ENCODE results near the gene ADNP. TPM values are rescaled to one million over a fixed set of nuclear protein-coding genes. Genes with fewer than 3 reads are reported as not detected.

ADNP gene
- polyA plus RNA-seq, 3 donors: 11.2 to 22.7 (median 17.7) TPM

DNA sequence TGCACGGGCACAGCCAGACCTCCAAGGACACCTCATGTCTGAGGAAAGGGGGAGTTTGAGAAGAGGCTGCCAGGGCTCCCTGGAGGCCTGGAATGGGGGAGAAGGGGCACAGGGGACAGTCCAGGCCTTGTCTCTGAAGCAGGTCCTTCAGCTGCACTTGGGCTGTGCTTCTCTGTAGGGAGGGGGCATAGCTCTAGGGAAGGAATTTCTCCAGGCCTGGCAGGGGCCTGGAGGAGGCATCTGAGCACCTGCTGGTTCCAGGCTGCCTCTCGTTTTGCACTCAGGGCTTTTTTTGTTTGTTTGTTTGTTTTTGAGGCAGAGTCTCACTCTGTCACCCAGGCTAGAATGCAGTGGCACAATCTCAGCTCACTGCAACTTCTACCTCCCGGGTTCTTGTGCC, 68.7 kb downstream of the ADNP start:
- WGBS, 3 donors: 61 to 64% (median 64%) methylated on average over 3 of the region's 3 CpGs
- H3K27ac ChIP-seq (ENCODE audit: low read depth, low read length): no peak overlapping the region

DNA sequence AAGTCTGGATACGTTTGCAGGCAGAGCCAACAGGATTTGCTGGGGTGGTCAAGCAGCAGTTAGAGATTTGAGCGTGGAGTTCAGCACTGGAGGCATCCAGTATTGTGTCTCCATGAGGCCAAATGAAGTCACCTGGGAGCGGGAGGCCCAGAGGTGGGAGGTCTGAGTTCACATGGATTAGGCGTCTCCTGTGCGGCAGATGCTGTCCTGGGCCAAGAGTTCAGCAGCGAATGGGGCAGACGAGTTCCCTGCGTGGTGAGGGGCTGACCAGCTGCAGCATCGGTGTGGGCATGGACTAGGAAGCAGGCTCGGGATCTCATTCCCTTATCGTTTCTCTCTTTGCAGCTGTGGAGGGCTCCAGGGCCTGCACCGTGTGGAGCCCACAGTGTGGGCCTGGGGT, 70.2 kb downstream of the ADNP start:
- H3K27ac ChIP-seq (ENCODE audit: low read depth, low read length): no peak overlapping the region
- 63 to 82% (median 80%) methylated on average over 12 of the region's 12 CpGs for whole genome bisulfite sequencing, 3 donors

DNA sequence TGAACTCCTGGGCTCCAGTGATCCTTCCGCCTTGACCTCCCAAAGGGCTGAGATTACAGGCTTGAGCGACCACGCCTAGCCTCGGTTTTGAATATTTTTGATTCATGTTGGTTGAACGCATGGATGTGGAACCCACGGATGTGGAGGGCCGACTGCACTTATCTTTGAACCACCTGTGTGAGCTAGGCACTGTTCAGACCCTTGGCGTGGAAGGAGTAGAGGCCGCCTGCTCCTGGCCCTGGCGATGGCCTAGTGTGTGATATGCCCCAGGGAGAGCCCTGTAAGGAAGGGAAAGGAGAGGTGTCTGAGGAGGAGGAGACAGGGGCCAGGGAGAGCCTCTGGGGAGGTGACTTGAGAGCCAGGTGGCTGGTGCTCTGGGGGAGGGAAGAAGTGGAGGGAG, 72.1 kb downstream of the ADNP start:
- no peak overlapping the region for H3K27ac ChIP-seq (ENCODE audit: low read depth, low read length)
- WGBS, 3 donors: 94 to 95% (median 94%) methylated on average over 10 of the region's 10 CpGs

DNA sequence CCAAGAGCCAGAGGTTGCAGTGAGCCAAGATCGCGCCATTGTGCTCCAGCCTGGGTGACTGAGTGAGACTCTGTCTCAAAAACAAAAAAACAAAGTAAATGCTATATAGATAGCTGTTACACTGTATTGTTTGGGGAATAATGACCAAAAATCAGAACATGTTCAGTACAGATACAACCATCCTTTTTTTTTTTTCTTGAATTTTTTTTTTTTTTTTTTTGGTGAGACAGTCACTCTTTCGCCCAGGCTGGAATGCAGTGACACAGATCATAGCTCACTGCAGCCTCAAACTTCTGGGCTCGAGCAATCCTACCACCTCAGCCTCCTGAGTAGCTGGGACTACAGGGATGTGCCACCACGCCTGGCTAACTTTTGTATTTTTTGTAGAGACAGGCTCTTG, 72.7 kb downstream of the ADNP start:
- 91 to 97% (median 92%) methylated on average over 5 of the region's 5 CpGs for WGBS, 3 donors

DNA sequence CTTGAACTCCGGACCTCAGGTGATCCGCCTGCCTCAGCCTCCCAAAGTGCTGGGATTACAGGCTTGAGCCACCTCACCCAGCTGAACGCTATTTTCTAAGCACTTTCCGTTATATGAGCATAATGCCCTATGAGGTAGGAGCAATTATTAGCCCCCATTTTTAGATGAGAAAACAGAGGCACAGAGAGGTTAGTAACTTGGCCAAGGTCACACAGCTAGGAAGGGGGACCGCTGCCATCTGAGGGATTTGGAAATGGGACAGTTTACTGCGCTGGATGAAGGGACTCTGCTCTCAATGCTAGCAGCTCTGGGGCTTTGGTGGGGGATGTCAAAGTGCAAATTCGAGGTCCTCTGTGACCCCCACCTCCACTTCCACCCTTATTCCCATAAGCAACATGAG, 73.9 kb downstream of the ADNP start:
- H3K27ac ChIP-seq (ENCODE audit: low read depth, low read length): no peak overlapping the region
- 90 to 94% (median 93%) methylated on average over 7 of the region's 7 CpGs for WGBS, 3 donors

More for the DNA sequence above, 72.7 kb downstream of the ADNP start:
- no peak overlapping the region for H3K27ac ChIP-seq (ENCODE audit: low read depth, low read length)

DNA sequence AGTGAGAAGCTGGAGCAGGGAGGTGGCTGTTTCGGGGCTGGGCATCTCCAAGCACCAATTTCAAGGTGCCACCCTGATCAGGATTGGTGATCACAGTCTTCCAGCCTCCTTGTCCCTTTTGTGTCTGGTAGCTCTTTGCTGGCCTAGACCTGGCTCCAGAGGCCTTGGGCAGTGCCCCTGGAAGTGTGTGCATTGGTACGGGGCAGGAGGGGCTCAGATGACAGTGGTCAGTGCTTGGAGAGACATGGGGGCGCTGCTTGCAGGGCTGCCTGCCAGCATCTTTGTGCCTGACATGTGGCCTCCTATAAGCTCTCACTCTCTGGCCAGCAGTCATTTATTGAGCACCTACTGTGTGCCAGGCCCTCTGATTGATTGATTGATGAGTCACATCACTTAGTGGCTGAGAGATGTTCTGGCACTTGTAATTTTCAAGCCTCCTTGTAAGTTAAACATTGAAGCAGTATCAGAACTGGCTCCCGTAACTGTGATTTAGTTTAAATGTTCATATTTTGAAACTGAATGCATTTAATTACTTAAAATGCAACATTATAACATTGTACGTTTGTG, 74.7 kb downstream of the ADNP start:
- H3K27ac ChIP-seq (ENCODE audit: low read depth, low read length): no peak overlapping the region
- 75 to 85% (median 80%) methylated on average over 5 of the region's 5 CpGs for WGBS, 3 donors

DNA sequence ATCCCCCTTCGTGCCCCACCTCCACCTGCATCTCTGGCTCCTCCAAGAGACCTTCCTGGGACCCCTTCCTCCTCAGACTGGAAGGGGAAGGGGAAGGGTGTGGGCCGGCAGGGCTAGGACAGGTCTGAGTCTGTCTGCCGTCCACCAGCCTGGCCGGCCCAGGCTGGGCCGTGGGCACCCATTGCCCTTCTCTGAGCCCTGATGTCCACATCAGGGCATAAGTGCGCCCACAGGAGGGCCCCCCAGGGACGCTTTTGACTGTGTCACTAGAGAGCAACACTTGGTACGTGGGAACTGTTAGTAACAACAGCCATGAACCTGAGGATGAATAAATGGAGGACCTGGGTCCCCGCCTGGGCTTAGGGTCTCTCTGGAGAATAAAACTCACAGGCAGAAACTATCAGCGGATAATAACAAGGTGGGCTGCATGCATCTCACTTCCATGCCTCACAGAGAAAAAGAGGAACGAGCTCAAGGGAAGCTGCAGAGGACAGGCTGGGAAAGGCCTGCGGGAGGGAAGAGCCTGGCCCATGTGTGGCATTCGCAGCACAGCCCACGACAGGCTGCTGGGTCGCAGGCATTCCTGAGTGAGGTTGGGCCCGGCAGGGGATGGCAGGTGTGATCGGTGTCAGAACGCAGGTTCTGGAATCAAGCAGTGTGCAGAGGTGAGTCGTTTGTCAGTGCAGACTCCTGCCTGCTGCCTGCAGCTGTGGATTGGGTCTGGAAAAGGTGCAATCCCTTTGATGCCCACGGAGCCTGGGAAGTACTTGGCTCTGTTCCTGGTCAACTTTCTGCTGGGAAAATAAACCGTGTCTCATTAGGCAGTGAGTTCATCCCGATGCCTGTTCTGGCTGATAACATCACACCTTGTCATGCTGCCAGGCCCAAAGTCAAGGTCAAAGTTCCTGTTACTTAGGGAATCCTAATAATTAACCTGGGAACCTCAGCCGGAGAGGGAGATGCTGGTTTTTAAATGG, 75.5 kb downstream of the ADNP start:
- 50 to 68% (median 66%) methylated on average over 23 of the region's 23 CpGs for WGBS, 3 donors
- H3K27ac ChIP-seq (ENCODE audit: low read depth, low read length): no peak overlapping the region

DNA sequence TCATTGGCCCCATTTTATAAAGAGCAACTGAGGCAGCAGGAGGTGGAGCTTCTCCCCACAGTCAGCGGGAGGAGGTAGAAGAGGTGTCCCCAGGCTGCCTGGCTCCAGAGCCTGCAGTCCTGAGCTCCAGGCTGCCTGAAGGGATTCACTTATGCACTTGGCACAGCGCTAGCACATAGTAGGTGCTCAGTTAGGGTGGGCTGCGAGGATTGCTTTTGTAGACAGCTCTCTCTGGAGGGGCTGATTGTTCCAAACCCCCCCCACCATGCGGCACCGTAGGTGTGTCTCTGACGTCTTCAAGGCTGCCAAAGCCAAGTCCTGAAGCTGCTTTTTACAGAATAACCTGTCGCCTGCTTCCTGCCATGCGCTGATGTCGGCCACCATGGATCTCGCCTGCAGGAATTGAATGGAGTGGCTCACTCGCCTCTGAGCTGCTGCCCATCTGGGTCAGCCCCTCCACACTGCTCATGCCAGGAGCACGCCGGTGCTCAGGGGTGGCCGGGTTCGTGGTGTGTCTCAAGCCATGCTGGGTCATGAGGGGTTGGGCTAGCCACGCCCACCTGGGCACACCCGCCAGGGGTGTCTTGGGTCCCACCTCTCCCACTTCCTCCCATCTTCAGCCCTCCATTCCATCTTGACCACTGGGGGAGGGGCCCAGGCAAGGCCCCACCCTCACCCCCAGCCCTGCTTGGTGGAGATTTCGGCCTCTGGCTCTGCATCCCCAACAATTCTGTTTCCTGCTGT, 76.6 kb downstream of the ADNP start:
- no peak overlapping the region for H3K27ac ChIP-seq (ENCODE audit: low read depth, low read length)
- 68 to 87% (median 86%) methylated on average over 18 of the region's 18 CpGs for WGBS, 3 donors

DNA sequence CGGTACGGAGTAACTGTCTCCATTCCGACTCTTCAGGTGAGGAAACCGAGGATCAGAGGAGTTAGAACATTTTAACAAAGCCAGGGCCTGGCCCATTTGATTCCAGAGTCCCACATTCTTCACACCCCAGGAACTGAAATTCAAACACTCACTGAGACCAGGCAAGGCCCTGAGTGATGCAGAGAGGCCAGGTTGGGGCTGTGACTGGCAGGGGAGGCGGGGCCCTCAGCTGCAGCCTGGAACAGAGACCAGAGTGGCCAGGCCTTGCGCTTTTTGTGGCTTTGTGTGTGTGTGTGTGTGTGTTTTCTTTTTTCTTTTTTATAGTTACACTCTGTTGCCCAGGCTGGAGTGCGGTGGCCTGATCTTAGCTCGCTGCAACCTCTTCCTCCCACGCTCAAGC, 79.2 kb downstream of the ADNP start:
- WGBS, 3 donors: 95 to 98% (median 95%) methylated on average over 9 of the region's 9 CpGs
- no peak overlapping the region for H3K27ac ChIP-seq (ENCODE audit: low read depth, low read length)

DNA sequence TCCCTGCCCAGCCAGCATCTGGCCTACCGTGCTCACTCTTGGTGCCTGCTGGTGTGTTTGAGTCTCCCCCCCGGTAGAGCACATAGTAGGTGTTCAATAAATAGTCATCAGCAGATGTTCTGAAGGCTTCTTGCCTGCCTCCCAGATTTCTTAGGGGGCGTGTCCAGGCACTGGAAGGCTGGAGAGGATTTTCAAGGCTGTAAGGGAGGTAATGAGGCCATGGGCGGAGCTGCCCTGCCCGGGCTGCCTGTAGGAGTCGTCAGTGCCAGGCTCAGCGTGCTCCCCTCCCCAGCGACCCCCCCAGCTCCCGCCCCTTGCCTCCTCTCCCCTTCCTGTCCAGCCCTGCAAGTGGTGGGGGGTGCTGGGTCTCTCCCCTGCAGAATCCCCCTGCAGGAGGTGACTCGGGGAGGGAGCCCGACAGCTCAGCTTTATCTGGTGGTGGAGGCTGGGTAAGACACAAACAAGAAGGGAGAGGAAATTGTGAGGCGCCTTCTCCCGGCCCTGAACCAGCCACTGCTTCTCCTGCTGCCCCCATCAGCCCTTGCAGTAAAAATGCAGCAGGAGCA, 80.4 kb downstream of the ADNP start:
- H3K27ac ChIP-seq (ENCODE audit: low read depth, low read length): no peak overlapping the region
- 41 to 45% (median 42%) methylated on average over 12 to 13 of the region's 13 CpGs for WGBS, 3 donors

DNA sequence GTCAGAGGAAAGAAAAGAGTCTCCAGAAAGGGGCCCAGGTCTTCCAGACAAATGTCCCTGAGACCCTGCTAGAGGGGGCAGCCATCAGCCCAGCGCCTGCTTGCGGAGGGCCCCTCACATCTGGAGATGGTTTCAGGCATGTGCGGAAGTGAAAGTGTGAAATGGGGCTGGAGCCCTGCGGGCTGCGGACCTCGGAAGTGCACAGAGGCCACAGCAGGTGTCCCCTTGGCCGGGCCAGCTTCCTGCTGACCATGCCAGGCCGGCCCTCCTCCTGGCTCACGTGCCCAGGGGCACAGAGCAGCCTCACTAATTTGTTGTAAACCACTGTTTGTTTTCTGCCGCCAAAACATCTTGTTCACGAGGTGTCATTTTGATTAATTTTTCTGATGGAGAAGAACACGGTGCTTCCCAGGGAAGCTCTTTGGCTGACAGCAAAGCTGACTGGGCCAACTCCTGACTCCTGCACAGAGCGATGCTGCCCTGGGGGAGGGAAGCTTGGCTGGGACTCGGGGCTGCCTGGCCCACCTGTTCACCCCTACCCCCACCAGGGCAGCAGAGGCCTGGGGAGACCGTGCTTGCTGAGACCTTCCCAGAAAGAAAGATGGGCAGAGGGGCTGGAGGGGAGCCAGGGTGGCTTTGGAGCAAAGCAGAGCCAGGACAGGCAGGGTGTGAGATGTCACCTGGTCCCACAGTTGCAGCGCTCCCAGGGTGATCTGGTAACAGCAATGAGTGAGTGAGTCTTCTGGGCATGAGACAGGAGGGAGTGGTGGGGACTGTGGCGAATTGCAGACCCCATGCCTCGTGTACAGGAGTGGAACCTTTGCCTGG, 82.2 kb downstream of the ADNP start:
- 31 to 44% (median 37%) methylated on average over 18 of the region's 18 CpGs for WGBS, 3 donors
- no peak overlapping the region for H3K27ac ChIP-seq (ENCODE audit: low read depth, low read length)

DNA sequence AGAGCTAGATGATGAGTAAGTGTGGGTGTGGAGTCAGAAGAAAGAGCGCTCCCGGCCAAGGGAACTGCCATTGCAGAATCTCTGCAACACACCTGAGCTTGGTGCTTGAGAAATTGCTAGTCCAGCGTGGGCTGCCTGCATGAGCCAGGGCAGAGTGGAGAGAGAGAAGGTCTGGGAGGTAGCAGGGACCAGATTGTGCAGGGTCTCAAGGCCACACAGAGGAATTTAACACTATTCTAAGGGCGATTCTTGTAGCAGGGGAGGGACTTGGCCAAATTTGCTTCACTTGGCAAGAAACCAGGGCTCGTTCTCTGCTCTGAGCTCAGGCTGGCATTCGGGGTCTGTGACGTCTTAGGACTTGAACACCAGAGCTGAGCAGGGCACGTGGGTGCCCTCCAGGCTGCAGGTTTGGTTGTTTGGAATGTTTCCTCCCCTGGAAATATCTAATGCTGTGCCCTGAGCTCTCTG, 82.9 kb downstream of the ADNP start:
- 32 to 42% (median 41%) methylated on average over 8 of the region's 8 CpGs for WGBS, 3 donors
- no peak overlapping the region for H3K27ac ChIP-seq (ENCODE audit: low read depth, low read length)

DNA sequence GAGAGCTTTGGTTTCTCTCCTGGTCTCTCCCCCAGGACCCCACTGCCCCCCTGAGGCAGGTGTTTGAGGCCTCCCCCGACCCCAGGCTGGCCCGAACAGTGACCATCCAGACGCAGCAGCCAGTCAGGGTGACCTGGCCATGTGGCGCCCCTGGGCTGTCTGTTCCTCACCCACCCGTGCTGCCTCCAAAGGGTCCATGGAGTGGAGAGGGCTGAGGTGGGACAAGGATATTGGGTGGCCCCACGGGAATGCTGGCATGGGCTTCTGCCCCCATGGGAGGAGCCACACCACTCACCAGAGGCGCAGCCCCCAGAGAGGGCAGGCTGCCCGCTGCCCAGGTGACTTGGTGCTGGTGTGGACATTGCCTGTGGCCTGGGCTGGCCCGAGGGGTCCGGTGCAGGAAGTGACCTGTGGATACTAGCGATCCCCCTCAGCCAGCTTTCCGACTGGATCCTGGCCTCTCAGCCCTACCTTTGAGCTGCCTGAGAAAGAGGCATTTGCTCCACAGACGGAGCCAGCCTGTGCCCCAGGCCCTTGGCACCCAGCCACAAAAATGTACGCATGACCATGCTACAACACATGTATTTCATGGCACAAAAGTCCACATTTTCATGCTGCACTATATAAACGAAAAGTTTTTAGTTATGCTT, 85.5 kb downstream of the ADNP start:
- WGBS, 3 donors: 83 to 93% (median 87%) methylated on average over 13 to 15 of the region's 15 CpGs
- no peak overlapping the region for H3K27ac ChIP-seq (ENCODE audit: low read depth, low read length)

DNA sequence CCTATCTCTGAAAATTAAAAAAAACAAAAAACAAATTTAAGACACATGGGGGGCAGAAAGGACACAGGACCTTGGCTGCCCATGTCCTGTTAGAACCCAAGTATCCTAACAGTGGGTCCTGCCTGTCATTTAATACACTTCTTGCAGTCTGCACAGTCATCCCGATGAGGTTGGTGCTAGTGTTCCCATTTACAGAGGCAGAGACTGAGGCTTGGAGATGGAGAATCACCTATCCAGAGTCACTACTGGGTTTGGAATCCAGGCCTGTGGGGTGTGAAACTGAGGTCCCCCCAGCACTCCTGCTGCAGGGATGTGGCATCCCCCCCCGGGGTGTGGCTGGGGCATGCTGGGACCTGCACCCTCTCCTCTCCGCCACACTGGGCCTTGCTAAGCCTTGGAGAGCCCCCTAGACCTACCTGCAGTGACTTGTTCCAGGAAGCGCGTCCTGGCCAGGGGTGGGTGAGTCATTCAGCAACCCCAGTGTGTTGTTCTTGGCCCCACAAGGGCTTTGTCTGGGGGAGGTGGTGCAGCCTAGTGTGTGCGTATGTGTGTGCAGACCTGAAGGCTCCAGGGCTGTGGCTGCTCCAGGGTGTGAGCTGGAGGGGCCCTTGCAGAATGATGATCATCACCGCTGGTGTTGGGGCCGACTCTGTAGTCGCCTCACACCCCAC, 86.7 kb downstream of the ADNP start:
- WGBS, 3 donors: 91% methylated on average over 9 of the region's 9 CpGs
- H3K27ac ChIP-seq (ENCODE audit: low read depth, low read length): no peak overlapping the region

DNA sequence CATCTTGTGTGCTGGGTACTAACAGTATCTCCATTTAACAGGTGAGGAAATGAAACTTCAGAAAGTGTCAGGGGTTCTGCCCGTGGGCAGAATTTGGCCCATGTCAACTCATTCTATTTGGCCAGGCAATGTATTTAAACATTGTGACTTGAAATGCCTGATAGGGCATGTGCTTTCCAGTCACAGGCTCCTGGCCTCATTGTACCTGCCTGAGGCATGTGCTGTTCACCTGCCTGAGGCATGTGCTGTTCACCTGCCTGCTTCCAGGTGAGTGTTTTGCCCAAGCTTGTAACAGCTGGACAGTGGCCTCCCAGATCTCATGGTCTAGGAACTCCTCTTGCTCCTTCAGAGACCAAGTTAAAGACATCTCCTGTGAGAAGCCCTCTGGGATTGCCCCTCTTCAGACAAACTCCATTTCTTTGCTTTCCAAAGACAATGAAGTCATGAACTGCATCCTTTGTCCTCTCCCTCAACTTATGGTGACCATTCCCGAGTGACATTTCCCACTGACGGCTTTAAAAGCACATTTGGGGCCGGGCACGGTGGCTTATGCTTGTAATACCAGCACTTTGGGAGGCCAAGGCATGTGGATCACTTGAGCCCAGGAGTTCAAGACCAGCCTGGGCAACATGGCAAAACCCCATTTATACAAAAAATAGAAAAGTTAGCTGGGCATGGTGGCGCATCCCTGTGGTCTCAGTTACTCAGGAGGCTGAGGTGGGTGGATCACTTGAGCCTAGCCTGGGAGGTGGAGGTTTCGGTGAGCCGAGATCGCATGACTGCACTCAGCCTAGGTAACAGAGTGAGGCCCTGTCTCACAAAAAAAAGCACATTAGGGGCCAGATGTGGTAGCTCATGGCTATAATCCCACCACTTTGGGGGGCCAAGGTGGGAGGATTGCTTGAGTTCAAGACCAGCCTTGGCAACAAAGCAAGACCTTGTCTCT, 87.6 kb downstream of the ADNP start:
- no peak overlapping the region for H3K27ac ChIP-seq (ENCODE audit: low read depth, low read length)
- WGBS, 3 donors: 79 to 94% (median 91%) methylated on average over 9 of the region's 9 CpGs

DNA sequence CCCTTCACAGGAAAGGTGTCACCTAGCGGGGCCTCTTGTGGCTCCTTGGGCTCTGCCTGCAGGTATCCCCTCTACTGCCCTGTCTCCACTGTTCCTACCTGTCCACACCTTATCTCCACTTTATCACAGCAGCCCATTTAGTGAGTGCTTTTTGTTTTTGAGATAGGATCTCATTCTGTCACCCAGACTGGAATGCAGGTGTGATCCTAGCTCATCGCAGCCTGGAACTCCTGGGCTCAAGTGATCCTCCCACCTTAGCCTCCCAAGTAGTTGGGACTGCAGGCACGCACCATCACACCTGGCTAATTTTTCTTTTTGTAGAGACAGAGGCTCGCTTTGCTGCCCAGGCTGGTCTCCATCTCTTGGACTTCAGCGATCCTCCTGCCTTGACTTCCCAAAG, 88.4 kb downstream of the ADNP start:
- 95 to 96% (median 95%) methylated on average over 5 of the region's 5 CpGs for WGBS, 3 donors
- H3K27ac ChIP-seq (ENCODE audit: low read depth, low read length): no peak overlapping the region

All from adipose tissue (tissue), 3 donors.